Measurements from ENCODE around the gene POLR2I.

DNA sequence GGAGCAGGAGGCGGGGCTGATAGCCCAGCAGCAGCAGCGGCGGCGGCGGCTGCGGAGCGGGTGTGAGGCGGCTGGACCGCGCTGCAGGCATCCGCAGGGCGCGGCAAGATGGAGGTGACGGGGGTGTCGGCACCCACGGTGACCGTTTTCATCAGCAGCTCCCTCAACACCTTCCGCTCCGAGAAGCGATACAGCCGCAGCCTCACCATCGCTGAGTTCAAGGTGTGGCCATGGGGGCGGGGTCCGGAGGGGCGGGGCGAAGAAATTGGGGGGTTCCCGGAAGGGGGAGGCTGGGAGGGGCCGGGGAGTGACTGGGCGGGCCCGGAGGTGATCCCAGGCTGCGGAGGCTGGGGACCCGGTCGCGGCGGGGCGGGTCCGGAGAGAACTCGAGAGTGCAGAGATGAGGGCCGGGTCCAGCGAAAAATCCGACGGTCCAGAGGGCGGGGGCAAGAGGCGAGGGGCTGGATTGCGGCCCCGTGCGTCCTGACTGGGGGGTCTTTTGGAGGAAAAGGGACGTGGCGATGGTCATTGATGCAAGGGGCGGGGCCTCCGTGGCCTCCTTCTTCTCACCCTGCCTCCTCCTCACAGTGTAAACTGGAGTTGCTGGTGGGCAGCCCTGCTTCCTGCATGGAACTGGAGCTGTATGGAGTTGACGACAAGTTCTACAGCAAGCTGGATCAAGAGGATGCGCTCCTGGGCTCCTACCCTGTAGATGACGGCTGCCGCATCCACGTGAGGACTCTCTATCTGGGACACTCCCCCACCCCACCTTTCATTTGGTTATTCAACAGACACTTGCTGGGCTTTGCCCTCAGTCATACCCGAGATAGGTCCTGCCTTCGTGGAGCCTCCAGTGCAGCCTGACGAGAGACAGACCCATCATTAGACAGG, 1.0 kb upstream of the POLR2I start, which contains the start of gene TBCB:
- TF ChIP-seq CTCF (IDR thresholded peaks at IDR 0.05) (no peak), POLR2A (IDR thresholded peaks at IDR 0.05) (no peak)

Measured in testis (tissue), 2 donors.